GM19455 (cell line): Measurements from ENCODE around the gene ASL.
"Not testable (repeated sequence)": the region's sequence is repeated elsewhere in the genome, so short reads cannot be mapped to it uniquely, and the experiment has no call there.

Source experiments
- ATAC-seq: cut with Tn5 transposase; IDR thresholded peaks from one replicate; pipeline ENCODE4 v1.9.1; 2021; ENCODE audit not compliant: unreplicated experiment

ASL gene

GRCh38 chr7:66116680-66117420, 41.2 kb downstream of the ASL start:
- not testable (repeated sequence) for ATAC-seq

GRCh38 chr7:66118603-66119002, 43.0 kb downstream of the ASL start:
- ATAC-seq, result no peak

GRCh38 chr7:66119245-66119850, 43.7 kb downstream of the ASL start:
- no peak for ATAC-seq

- no peak for ATAC-seq
Observed at GRCh38 chr7:66123175-66123528, 47.5 kb downstream of the ASL start.

- not testable (repeated sequence) for ATAC-seq
Observed at GRCh38 chr7:66124569-66124861, 48.9 kb downstream of the ASL start.

- no peak for ATAC-seq
Observed at GRCh38 chr7:66125052-66125694, 49.6 kb downstream of the ASL start.

- not testable (repeated sequence) for ATAC-seq
Observed at GRCh38 chr7:66125781-66126352, 50.2 kb downstream of the ASL start.

- ATAC-seq, result not testable (repeated sequence)
Observed at GRCh38 chr7:66127172-66127571, 51.6 kb downstream of the ASL start.

GRCh38 chr7:66138994-66139752, 63.6 kb downstream of the ASL start:
- ATAC-seq, result no peak

- ATAC-seq, result no peak
Observed at GRCh38 chr7:66140924-66141323, 65.3 kb downstream of the ASL start.

- no peak for ATAC-seq
Observed at GRCh38 chr7:66142334-66142733, 66.7 kb downstream of the ASL start.

- ATAC-seq, result no peak
Observed at GRCh38 chr7:66142996-66143395, 67.4 kb downstream of the ASL start.
